Amygdala (tissue), 56 donors: ENCODE data around the gene CACNA2D3.
A peak's percentile ranks its signal among the peaks of the same experiment; 100 is the strongest.

Experiments used
- DNase-seq, 56 donors: peaks; one replicate each; lab custom pipeline; 2025; lab: John Stamatoyannopoulos, UW

CACNA2D3 gene

GRCh38 chr3:54167999-54168398, 45.6 kb downstream of the CACNA2D3 start:
- no peak for DNase-seq

GRCh38 chr3:54168451-54168850, 46.1 kb downstream of the CACNA2D3 start:
- DNase-seq: no peak

GRCh38 chr3:54169524-54169923, 47.2 kb downstream of the CACNA2D3 start:
- DNase-seq: no peak

- DNase-seq: no peak
Measured at GRCh38 chr3:54171509-54171908, 49.2 kb downstream of the CACNA2D3 start.

- DNase-seq: no peak
Measured at GRCh38 chr3:54171951-54172350, 49.6 kb downstream of the CACNA2D3 start.

- DNase-seq: peak in 1 of 56 donors; percentile 5
Measured at GRCh38 chr3:54173371-54173770, 51.0 kb downstream of the CACNA2D3 start.

GRCh38 chr3:54176106-54176505, 53.8 kb downstream of the CACNA2D3 start:
- peak in 1 of 56 donors; percentile 13 for DNase-seq

- DNase-seq: no peak
Measured at GRCh38 chr3:54177816-54178215, 55.5 kb downstream of the CACNA2D3 start.

GRCh38 chr3:54178376-54178775, 56.0 kb downstream of the CACNA2D3 start:
- peak in 4 of 56 donors; percentile 1 to 17 (median 10) for DNase-seq

GRCh38 chr3:54180921-54181320, 58.6 kb downstream of the CACNA2D3 start:
- no peak for DNase-seq

GRCh38 chr3:54182242-54182641, 59.9 kb downstream of the CACNA2D3 start:
- DNase-seq: no peak

GRCh38 chr3:54185740-54186139, 63.4 kb downstream of the CACNA2D3 start:
- DNase-seq: no peak

- no peak for DNase-seq
Measured at GRCh38 chr3:54188176-54188791, 65.9 kb downstream of the CACNA2D3 start.

GRCh38 chr3:54191220-54191619, 68.9 kb downstream of the CACNA2D3 start:
- DNase-seq: no peak

GRCh38 chr3:54192026-54192425, 69.7 kb downstream of the CACNA2D3 start:
- DNase-seq: no peak

GRCh38 chr3:54193093-54193492, 70.7 kb downstream of the CACNA2D3 start:
- no peak for DNase-seq

GRCh38 chr3:54196360-54196991, 74.1 kb downstream of the CACNA2D3 start:
- no peak for DNase-seq

- no peak for DNase-seq
Measured at GRCh38 chr3:54197509-54197908, 75.2 kb downstream of the CACNA2D3 start.

- no peak for DNase-seq
Measured at GRCh38 chr3:54198556-54198955, 76.2 kb downstream of the CACNA2D3 start.

GRCh38 chr3:54202054-54202453, 79.7 kb downstream of the CACNA2D3 start:
- no peak for DNase-seq

GRCh38 chr3:54202651-54203248, 80.4 kb downstream of the CACNA2D3 start:
- no peak for DNase-seq

- no peak for DNase-seq
Measured at GRCh38 chr3:54206874-54207273, 84.5 kb downstream of the CACNA2D3 start.
